ENCODE data around the gene RPS8.

The RPS8 gene

GRCh38 chr1:44783697-44784093 lies 8.4 kb downstream of the RPS8 start:
- TF ChIP-seq CTCF (IDR thresholded peaks at IDR 0.05; ENCODE audit: insufficient read depth, missing control alignments), result no peak
- DNase-seq (ENCODE audit: insufficient read length, low spot score) (no peak), FAIRE-seq (no peak)

- FAIRE-seq (no peak), DNase-seq (ENCODE audit: insufficient read length, low spot score) (no peak)
Observed at GRCh38 chr1:44784094-44785028, 9.0 kb downstream of the RPS8 start.

GRCh38 chr1:44785029-44785380 lies 9.7 kb downstream of the RPS8 start:
- TF ChIP-seq CTCF (IDR thresholded peaks at IDR 0.05; ENCODE audit: insufficient read depth, missing control alignments), result no peak
- no peak for FAIRE-seq
- no peak for DNase-seq (ENCODE audit: insufficient read length, low spot score)

More at GRCh38 chr1:44784094-44785028, 9.0 kb downstream of the RPS8 start:
- TF ChIP-seq CTCF (IDR thresholded peaks at IDR 0.05; ENCODE audit: insufficient read depth, missing control alignments), result no peak

GRCh38 chr1:44785501-44786137 lies 10.3 kb downstream of the RPS8 start:
- TF ChIP-seq CTCF (IDR thresholded peaks at IDR 0.05; ENCODE audit: insufficient read depth, missing control alignments), result no peak
- DNase-seq (ENCODE audit: insufficient read length, low spot score) (no peak), FAIRE-seq (no peak)

GRCh38 chr1:44786138-44786840 lies 10.9 kb downstream of the RPS8 start:
- no peak for FAIRE-seq
- peak; percentile 70 for TF ChIP-seq CTCF (IDR thresholded peaks at IDR 0.05; ENCODE audit: insufficient read depth, missing control alignments)
- DNase-seq (ENCODE audit: insufficient read length, low spot score), result no peak

- TF ChIP-seq CTCF (IDR thresholded peaks at IDR 0.05; ENCODE audit: insufficient read depth, missing control alignments), result no peak
Observed at GRCh38 chr1:44786841-44787426, 11.6 kb downstream of the RPS8 start.

More at GRCh38 chr1:44786841-44787426, 11.6 kb downstream of the RPS8 start:
- FAIRE-seq (no peak), DNase-seq (ENCODE audit: insufficient read length, low spot score) (no peak)
